Natural killer cell treated with Interleukin-12 subunit alpha and Interleukin-12 subunit beta and Interleukin-15 and Interleukin-18, amount 100 ng/mL, for 72 hours (primary cell): ENCODE data around the gene FHIP1A. TPM values are rescaled to one million over a fixed set of nuclear protein-coding genes. Genes with fewer than 3 reads are reported as not detected.

ENCODE experiments used
- ATAC-seq, 2 donors: fragments of 150-1000 bp; cut with Tn5 transposase in 1 of 2; sonication (Bioruptor Pico), chemical (Tn5 transposase) in 1 of 2; 2 replicates each; pipeline ENCODE4 v1.10.0; 2021
- DNase-seq: peaks from one replicate; pipeline ENCODE4 v3.0.0; 2022; ENCODE audit warnings: low spot score
- H3K27ac Mint-ChIP-seq, 2 donors: 1 replicate in 1 of 2; 2 replicates in 1 of 2; pipeline ENCODE4 v1.8.0; 2022; ENCODE audit warnings: mixed read lengths in 2 of 2, mild to moderate bottlenecking in 1 of 2, moderate library complexity in 1 of 2
- H3K27me3 Mint-ChIP-seq, 2 donors: 1 replicate in 1 of 2; 2 replicates in 1 of 2; pipeline ENCODE4 v1.8.0; 2022; ENCODE audit warnings: mixed read lengths in 2 of 2
- H3K36me3 Mint-ChIP-seq: one replicate; pipeline ENCODE4 v1.8.0; 2022; ENCODE audit warnings: mixed read lengths
- H3K4me1 Mint-ChIP-seq, 2 donors: 1 replicate in 1 of 2; 2 replicates in 1 of 2; pipeline ENCODE4 v1.8.0; 2022; ENCODE audit warnings: low read depth in 2 of 2, mixed read lengths in 2 of 2, mild to moderate bottlenecking in 1 of 2
- H3K4me3 Mint-ChIP-seq: one replicate; pipeline ENCODE4 v1.8.0; 2022; ENCODE audit warnings: mixed read lengths
- H3K9me3 Mint-ChIP-seq: 2 replicates; pipeline ENCODE4 v1.8.0; 2022; ENCODE audit warnings: mixed read lengths
- total RNA-seq, 2 donors: library from RNA; stranded (reverse); gene quantifications; one replicate each; pipeline ENCODE4 v1.2.3, GENCODE V29; 2022

The FHIP1A gene
- total RNA-seq, 2 donors from 2014 or later: 0.12 to 0.39 TPM

DNA sequence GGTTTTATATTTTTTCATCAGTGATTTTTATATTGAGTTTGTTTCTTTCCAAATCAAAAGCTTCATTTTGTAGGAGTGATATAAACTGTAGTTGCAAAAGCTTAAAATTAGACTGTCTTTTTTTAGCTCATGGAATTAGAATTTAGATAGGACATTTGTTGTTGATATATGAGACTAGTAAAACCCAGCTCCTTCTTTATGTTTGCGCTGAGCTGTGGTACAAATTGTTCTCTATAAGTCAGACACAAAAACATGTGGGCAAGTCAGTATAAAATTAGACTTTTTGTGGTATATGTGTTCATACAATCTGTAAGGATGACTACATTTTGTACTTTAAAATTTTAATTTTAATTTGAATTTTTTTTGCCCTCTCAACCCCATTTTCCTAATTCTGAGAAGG lies 18.3 kb downstream of the FHIP1A start:
- Mint-ChIP-seq H3K27ac (no peak overlapping the region), H3K4me3 (no peak overlapping the region), H3K36me3 (no peaks in the 10 kb centered on the region), H3K27me3 (peaks cover 16 to 26% of the 10 kb centered on the region in 2 donors), H3K4me1 (no peaks in the 10 kb centered on the region), H3K9me3 (no peaks in the 10 kb centered on the region)
- DNase-seq: no peak
- no peak for ATAC-seq

GRCh38 chr4:151428346-151428745 lies 19.4 kb downstream of the FHIP1A start:
- H3K4me3 Mint-ChIP-seq: no peak overlapping the region
- H3K9me3 Mint-ChIP-seq: peaks cover 5% of the 10 kb centered on the region
- H3K27ac Mint-ChIP-seq: no peak overlapping the region
- no peaks in the 10 kb centered on the region for H3K4me1 Mint-ChIP-seq
- no peaks in the 10 kb centered on the region for H3K36me3 Mint-ChIP-seq
- DNase-seq (no peak), ATAC-seq (no peak)
- H3K27me3 Mint-ChIP-seq: peaks cover 25 to 36% of the 10 kb centered on the region in 2 donors

- H3K27ac Mint-ChIP-seq: no peak overlapping the region
- H3K36me3 Mint-ChIP-seq: no peaks in the 10 kb centered on the region
- H3K4me3 Mint-ChIP-seq: no peak overlapping the region
- no peaks in the 10 kb centered on the region for H3K4me1 Mint-ChIP-seq
- DNase-seq: no peak
- peaks cover 19 to 26% of the 10 kb centered on the region in 2 donors for H3K27me3 Mint-ChIP-seq
- no peak for ATAC-seq
- H3K9me3 Mint-ChIP-seq: peaks cover 5% of the 10 kb centered on the region
These were observed 21.1 kb downstream of the FHIP1A start for GRCh38 chr4:151429957-151430570.

GRCh38 chr4:151430740-151431457 lies 21.9 kb downstream of the FHIP1A start:
- Mint-ChIP-seq H3K36me3 (no peaks in the 10 kb centered on the region), H3K27ac (no peak overlapping the region), H3K4me3 (no peak overlapping the region), H3K9me3 (peaks cover 5% of the 10 kb centered on the region), H3K4me1 (no peaks in the 10 kb centered on the region), H3K27me3 (peaks cover 17 to 26% of the 10 kb centered on the region in 2 donors)
- ATAC-seq: no peak
- DNase-seq: no peak

- Mint-ChIP-seq H3K9me3 (peaks cover 5% of the 10 kb centered on the region), H3K4me1 (no peaks in the 10 kb centered on the region), H3K4me3 (no peak overlapping the region), H3K27me3 (peaks cover 18 to 26% of the 10 kb centered on the region in 2 donors), H3K27ac (no peak overlapping the region), H3K36me3 (no peaks in the 10 kb centered on the region)
- no peak for DNase-seq
- no peak for ATAC-seq
These were observed 22.8 kb downstream of the FHIP1A start for GRCh38 chr4:151431728-151432127.

GRCh38 chr4:151432654-151433053 lies 23.7 kb downstream of the FHIP1A start:
- peaks cover 18 to 26% of the 10 kb centered on the region in 2 donors for H3K27me3 Mint-ChIP-seq
- no peak overlapping the region for H3K27ac Mint-ChIP-seq
- H3K9me3 Mint-ChIP-seq: peaks cover 5% of the 10 kb centered on the region
- no peaks in the 10 kb centered on the region for H3K4me1 Mint-ChIP-seq
- no peak overlapping the region for H3K4me3 Mint-ChIP-seq
- no peak for ATAC-seq
- DNase-seq: no peak
- no peaks in the 10 kb centered on the region for H3K36me3 Mint-ChIP-seq

DNA sequence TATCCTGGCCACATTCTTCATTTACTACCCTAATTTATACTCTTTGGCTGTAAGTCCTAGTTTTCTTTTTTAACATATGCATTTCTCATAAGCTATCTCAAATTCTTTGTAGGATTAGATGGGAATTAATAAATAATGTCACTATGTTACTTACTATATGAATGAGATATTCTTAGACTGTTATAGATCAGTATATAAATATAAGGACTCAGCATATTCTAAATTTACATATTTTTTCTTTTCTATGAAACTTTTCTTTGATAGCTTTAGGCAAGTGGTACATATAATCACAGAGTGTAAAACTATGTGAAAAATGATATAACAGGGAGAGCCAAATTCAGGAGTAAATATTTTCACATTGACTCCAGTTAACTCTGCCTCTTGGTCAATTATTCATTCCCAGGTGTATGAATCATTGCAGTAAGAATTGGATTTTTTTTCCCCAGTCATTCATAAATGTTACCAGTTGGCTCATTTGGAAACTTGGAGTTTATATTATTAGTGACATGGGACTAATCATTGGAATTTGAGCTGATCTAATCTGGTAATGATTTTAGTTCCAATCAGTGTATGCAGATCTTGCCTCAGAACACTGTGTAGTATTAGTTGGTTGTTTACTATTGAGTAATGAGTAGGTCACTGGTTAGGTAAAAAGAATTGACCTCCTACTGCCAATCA lies 25.3 kb downstream of the FHIP1A start:
- no peak overlapping the region for H3K27ac Mint-ChIP-seq
- peaks cover 13 to 21% of the 10 kb centered on the region in 2 donors for H3K27me3 Mint-ChIP-seq

DNA sequence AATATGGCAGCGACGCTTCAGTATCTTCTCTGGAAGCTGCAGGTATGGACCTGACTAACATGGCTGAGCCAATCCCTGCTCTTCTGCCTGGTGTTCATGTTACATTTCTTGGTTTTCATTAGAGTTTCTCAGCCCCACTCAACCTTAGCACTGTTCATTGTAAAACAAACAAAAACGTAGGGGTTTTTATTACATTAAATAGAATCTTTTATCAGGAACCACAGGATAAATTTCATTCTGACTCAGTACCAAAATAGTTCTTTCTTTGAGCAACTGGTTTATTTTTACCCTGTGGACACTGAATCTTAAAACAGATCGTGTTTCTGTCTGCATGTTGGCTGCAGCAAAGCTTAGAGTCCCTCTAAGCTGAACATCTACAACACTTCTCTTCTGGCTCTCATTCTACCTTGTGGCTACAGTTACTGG lies 27.1 kb downstream of the FHIP1A start:
- H3K4me3 Mint-ChIP-seq: no peak overlapping the region
- ATAC-seq (no peak), DNase-seq (no peak)
- peaks cover 5% of the 10 kb centered on the region for H3K9me3 Mint-ChIP-seq
- no peaks in the 10 kb centered on the region for H3K36me3 Mint-ChIP-seq
- no peaks in the 10 kb centered on the region for H3K4me1 Mint-ChIP-seq
- peaks cover 13 to 30% of the 10 kb centered on the region in 2 donors for H3K27me3 Mint-ChIP-seq
- no peak overlapping the region for H3K27ac Mint-ChIP-seq

More for the DNA sequence above, 25.3 kb downstream of the FHIP1A start:
- Mint-ChIP-seq H3K9me3 (peaks cover 5% of the 10 kb centered on the region), H3K36me3 (no peaks in the 10 kb centered on the region), H3K4me1 (no peaks in the 10 kb centered on the region), H3K4me3 (no peak overlapping the region)
- no peak for DNase-seq
- no peak for ATAC-seq

GRCh38 chr4:151437505-151437904 lies 28.5 kb downstream of the FHIP1A start:
- H3K36me3 Mint-ChIP-seq: no peaks in the 10 kb centered on the region
- peaks cover 10 to 23% of the 10 kb centered on the region in 2 donors for H3K27me3 Mint-ChIP-seq
- no peak for DNase-seq
- no peak overlapping the region for H3K27ac Mint-ChIP-seq
- no peak for ATAC-seq
- peaks cover 4% of the 10 kb centered on the region for H3K9me3 Mint-ChIP-seq
- no peaks in the 10 kb centered on the region for H3K4me1 Mint-ChIP-seq
- H3K4me3 Mint-ChIP-seq: no peak overlapping the region

DNA sequence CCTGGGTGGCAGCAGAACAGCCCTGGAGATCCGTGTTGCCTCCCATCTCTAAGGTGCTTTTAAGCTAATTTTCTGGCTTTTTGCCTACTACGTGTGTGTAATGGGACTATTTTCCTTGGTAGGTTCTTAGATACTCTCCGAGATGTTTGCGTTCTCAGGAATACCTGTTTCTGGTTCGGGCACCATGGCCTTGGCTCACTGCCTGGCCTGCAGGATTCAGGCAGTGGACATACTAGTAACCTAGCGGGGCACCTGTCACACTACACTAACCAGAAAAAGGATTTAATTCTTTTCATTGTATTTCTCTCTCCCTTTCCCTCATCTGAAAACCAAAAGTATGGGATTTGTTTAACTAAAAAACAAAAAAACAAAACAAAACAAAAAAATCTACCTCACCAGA lies 29.2 kb downstream of the FHIP1A start:
- H3K4me3 Mint-ChIP-seq: no peak overlapping the region
- H3K4me1 Mint-ChIP-seq: no peaks in the 10 kb centered on the region
- H3K27me3 Mint-ChIP-seq: peaks cover 4 to 17% of the 10 kb centered on the region in 2 donors
- H3K27ac Mint-ChIP-seq: no peak overlapping the region
- ATAC-seq: no peak
- H3K36me3 Mint-ChIP-seq: no peaks in the 10 kb centered on the region
- no peak for DNase-seq
- no peaks in the 10 kb centered on the region for H3K9me3 Mint-ChIP-seq

- Mint-ChIP-seq H3K27me3 (peaks cover 5 to 14% of the 10 kb centered on the region in 2 donors), H3K27ac (no peak overlapping the region)
- no peak for ATAC-seq
These were observed 30.3 kb downstream of the FHIP1A start for GRCh38 chr4:151439320-151439719.

DNA sequence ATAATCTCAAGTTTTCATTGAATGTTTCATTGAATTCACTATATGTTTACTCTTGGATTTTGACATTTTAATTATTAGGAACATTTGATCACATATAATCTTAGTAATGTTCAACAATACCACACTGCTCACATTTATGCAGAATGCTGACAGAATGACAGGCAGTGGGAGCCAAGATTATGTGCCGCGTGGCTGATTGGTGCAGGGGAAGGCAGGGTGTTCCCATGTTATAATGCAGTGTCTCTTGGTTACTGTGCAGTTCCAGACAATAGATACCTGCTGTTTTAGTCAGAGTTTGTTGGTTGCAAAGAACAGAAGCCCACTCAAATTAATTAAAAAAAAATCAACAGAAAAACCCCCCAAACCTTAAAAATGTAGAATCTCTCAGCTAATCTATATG lies 33.0 kb downstream of the FHIP1A start:
- Mint-ChIP-seq H3K4me1 (no peaks in the 10 kb centered on the region), H3K27ac (no peak overlapping the region), H3K4me3 (no peak overlapping the region), H3K36me3 (no peaks in the 10 kb centered on the region), H3K27me3 (peaks cover 6 to 26% of the 10 kb centered on the region in 2 donors), H3K9me3 (no peaks in the 10 kb centered on the region)
- no peak for DNase-seq
- no peak for ATAC-seq

More at GRCh38 chr4:151439320-151439719, 30.3 kb downstream of the FHIP1A start:
- Mint-ChIP-seq H3K36me3 (no peaks in the 10 kb centered on the region), H3K9me3 (no peaks in the 10 kb centered on the region), H3K4me3 (no peak overlapping the region), H3K4me1 (no peaks in the 10 kb centered on the region)
- no peak for DNase-seq

- ATAC-seq (no peak), DNase-seq (no peak)
- Mint-ChIP-seq H3K4me3 (no peak overlapping the region), H3K27me3 (peaks cover 6 to 23% of the 10 kb centered on the region in 2 donors), H3K4me1 (no peaks in the 10 kb centered on the region), H3K36me3 (no peaks in the 10 kb centered on the region), H3K27ac (no peak overlapping the region), H3K9me3 (no peaks in the 10 kb centered on the region)
These were observed 34.3 kb downstream of the FHIP1A start for GRCh38 chr4:151443247-151443646.

- Mint-ChIP-seq H3K9me3 (no peaks in the 10 kb centered on the region), H3K4me3 (no peak overlapping the region), H3K36me3 (no peaks in the 10 kb centered on the region), H3K27ac (no peak overlapping the region), H3K4me1 (no peaks in the 10 kb centered on the region), H3K27me3 (peaks cover 6 to 21% of the 10 kb centered on the region in 2 donors)
- ATAC-seq: no peak
- no peak for DNase-seq
These were observed 34.8 kb downstream of the FHIP1A start for GRCh38 chr4:151443752-151444151.
